GM23338 (cell line): ENCODE data around the gene AANAT.

Source experiments
- CREB1 ChIP-seq: fragments of 250-450 bp; sonication (Bioruptor Pico); IDR thresholded peaks from 2 replicates; pipeline ENCODE4 v1.5.0; 2020; ENCODE audit warnings: low read depth, mild to moderate bottlenecking, moderate library complexity
- CTCF ChIP-seq, 2 experiments: fragments of 200-600 bp in 1 of 2; sonication (generic) in 1 of 2; conservative IDR thresholded peaks; 2 replicates each; pipeline versions ENCODE4 v1.5.1 to v1.6.1; 2016 to 2017; ENCODE audit warnings: antibody characterized with exemption in 2 of 2, low read depth in 2 of 2, mild to moderate bottlenecking in 2 of 2, moderate library complexity in 1 of 2
- ETS1 ChIP-seq: IDR thresholded peaks from 2 replicates; pipeline ENCODE4 v1.6.1; 2016; ENCODE audit warnings: antibody characterized with exemption
- EZH2 ChIP-seq: fragments of 200-600 bp; sonication (generic); IDR thresholded peaks from one replicate; pipeline ENCODE4 v1.8.0; 2017; ENCODE audit warnings: antibody characterized with exemption, mild to moderate bottlenecking, low read depth; ENCODE audit not compliant: unreplicated experiment
- JUNB ChIP-seq: IDR thresholded peaks from one replicate; pipeline ENCODE4 v1.6.1; 2016; ENCODE audit warnings: antibody characterized with exemption; ENCODE audit not compliant: unreplicated experiment
- NANOG ChIP-seq: IDR thresholded peaks from 2 replicates; pipeline ENCODE4 v1.6.1; 2016; ENCODE audit warnings: antibody characterized with exemption, borderline replicate concordance
- POLR2AphosphoS5 ChIP-seq: IDR thresholded peaks from 2 replicates; pipeline ENCODE4 v1.6.1; 2016; ENCODE audit warnings: antibody characterized with exemption, low read depth
- STAT1 ChIP-seq: IDR thresholded peaks from one replicate; pipeline ENCODE4 v1.6.1; 2016; ENCODE audit warnings: antibody characterized with exemption; ENCODE audit not compliant: unreplicated experiment
- ZNF462 ChIP-seq: fragments of 250-450 bp; sonication (Bioruptor Pico); IDR thresholded peaks from 2 replicates; pipeline ENCODE4 v1.5.0; 2020; ENCODE audit warnings: mild to moderate bottlenecking, moderate library complexity
- TF ChIP-seq, protein P1 (sequence below): IDR thresholded peaks from one replicate; pipeline ENCODE4 v1.6.1; 2018; ENCODE audit warnings: antibody characterized with exemption; ENCODE audit not compliant: unreplicated experiment

DNA sequence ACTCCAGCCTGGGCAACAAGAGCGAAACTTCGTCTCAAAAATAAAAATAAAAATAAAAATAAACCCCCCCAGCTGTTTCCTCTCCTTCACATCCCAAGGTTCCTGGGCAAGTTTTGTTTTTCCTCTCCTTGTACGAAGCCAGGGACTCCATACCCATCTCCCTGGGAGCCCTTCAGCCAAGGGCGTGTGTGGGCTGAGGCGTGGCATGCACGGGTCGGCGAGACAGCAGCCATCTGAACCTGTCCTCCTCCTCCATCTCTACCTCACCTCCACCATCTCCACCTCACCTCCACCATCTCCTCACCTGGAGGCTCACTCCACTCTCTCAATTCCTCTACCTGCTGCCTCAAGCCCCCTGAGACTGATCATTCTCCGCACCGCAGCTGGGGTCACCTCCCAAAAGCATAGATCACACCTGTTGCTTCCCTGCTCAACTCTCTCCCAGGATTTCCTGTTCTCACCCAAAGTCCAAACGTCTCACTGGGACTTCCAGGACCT is 16.9 kb downstream of the AANAT start:
- TF ChIP-seq CTCF (conservative IDR thresholded peaks at IDR 0.05; ENCODE audit: low read depth in 2 of 2) (no peak), STAT1 (no peak), CREB1 (CRISPR knock-in tag) (no peak), POLR2AphosphoS5 (no peak), EZH2 (no peak), JUNB (no peak), NANOG (no peak), ETS1 (no peak), ZNF462 (CRISPR knock-in tag) (no peak)
- TF ChIP-seq, protein P1, sequence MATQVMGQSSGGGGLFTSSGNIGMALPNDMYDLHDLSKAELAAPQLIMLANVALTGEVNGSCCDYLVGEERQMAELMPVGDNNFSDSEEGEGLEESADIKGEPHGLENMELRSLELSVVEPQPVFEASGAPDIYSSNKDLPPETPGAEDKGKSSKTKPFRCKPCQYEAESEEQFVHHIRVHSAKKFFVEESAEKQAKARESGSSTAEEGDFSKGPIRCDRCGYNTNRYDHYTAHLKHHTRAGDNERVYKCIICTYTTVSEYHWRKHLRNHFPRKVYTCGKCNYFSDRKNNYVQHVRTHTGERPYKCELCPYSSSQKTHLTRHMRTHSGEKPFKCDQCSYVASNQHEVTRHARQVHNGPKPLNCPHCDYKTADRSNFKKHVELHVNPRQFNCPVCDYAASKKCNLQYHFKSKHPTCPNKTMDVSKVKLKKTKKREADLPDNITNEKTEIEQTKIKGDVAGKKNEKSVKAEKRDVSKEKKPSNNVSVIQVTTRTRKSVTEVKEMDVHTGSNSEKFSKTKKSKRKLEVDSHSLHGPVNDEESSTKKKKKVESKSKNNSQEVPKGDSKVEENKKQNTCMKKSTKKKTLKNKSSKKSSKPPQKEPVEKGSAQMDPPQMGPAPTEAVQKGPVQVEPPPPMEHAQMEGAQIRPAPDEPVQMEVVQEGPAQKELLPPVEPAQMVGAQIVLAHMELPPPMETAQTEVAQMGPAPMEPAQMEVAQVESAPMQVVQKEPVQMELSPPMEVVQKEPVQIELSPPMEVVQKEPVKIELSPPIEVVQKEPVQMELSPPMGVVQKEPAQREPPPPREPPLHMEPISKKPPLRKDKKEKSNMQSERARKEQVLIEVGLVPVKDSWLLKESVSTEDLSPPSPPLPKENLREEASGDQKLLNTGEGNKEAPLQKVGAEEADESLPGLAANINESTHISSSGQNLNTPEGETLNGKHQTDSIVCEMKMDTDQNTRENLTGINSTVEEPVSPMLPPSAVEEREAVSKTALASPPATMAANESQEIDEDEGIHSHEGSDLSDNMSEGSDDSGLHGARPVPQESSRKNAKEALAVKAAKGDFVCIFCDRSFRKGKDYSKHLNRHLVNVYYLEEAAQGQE: no peak
